ENCODE results near the gene COL15A1.

DNA sequence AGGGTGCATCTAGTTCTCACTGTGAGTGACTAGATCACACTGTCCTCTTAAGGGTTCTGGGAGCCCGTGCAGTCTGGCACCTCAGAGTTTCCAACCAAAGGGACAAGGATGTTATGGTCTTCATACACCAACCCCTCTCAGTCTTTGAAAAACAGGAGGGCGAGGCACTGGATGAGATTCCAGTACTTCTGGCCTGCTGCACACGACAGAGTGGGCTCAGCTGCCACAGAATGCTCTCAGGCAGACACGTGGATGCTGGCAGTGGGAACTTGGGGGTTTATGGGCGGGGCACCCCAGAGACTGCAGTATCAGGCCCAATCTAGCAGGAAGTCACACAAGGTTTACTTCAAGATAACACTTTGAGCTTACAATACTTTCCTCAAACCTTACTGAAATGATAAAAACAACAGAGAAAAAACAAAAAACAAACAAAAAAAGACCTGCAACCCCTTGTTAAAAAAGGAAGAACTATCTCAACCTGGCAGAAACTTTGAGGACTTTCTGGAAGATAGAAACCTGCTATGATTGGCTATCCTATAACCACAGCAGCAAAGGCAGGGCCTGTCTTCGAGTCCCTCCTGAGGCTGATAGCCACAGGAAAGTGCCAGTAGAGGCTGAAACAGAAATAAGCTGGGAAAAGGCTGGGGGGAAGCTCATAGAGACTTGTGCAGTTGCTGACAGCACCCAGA, 132.9 kb downstream of the COL15A1 start:
- TF ChIP-seq CTCF (IDR thresholded peaks at IDR 0.05) (no peak), POLR2A (IDR thresholded peaks at IDR 0.05) (no peak)

All from Peyer's patch (tissue), 4 donors.